GM18873 (cell line): ENCODE data around the gene PBRM1.

Experiments
- ATAC-seq: cut with Tn5 transposase; IDR thresholded peaks from one replicate; pipeline ENCODE4 v1.9.1; 2021; ENCODE audit warnings: mild to moderate bottlenecking, moderate library complexity, moderate number of reproducible peaks; ENCODE audit not compliant: unreplicated experiment, low FRiP score

The PBRM1 gene

GRCh38 chr3:52539010-52539653, 146.6 kb downstream of the PBRM1 start:
- no peak for ATAC-seq

GRCh38 chr3:52537726-52538421, 147.8 kb downstream of the PBRM1 start:
- no peak for ATAC-seq

DNA sequence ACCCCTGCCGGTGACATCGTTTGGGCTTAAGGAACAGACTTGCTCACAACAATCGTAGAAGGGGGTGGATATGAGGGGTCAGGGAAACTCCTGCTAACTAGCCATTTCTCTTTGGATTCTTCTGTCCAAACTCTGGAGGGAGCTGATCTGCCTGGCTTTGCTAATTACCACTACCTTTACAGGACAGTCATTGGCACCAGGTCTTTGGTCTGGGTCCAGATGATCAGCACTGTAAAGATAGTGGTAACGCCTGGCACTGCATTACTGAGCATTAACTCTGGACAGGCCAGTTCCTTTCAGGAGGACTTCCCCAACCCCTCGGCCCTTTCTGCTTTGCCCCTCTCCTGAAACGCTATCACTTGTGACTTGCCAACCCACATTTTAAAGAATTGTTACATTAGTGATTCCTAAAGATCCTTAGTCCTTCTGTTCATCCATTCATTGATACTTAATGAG, 148.5 kb downstream of the PBRM1 start:
- ATAC-seq, result no peak

DNA sequence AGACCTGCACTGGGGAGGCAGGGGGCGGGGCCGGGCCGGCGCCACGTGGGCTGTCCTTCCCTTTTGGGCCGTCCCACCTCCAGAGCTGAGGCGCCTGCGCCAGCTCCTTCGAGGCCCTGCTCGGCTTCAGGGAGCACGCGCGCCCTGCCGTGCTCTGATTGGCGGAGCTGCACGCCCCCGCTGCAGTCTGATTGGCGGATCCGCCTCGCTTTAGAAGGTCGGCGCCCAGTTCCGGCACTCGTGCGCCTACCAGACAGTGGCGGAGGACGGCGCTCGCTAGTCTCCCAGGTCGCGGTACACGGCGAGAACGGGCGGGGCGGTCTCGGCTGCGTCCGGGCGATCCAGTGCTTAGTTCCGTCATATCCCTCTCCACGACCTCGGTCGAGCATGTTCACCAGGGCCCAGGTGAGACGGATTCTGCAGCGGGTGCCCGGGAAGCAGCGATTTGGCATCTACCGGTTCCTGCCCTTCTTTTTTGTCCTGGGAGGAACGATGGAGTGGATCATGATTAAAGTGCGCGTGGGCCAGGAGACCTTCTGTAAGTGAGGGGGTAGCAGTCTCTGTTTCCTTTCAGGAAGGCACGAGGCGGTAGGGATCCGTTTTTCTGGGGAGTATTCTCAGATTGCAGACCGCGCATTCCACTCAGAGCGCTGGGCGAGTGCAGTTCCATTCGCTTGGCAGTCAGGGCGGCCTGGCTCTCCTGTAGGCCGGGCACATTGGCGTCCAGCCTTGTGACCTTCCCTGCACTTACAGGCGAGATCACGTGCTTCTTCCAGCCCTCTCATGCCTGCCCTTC, 149.1 kb downstream of the PBRM1 start, which contains the start of gene UQCC5:
Gene UQCC5, plus strand, starts transcription at position 237 of the 796 bp plus-strand sequence. Its CDS starts 151 bp downstream, at position 388.
- ATAC-seq, result peak; percentile 84

- no peak for ATAC-seq
These were observed 149.7 kb downstream of the PBRM1 start for GRCh38 chr3:52536112-52536368.

DNA sequence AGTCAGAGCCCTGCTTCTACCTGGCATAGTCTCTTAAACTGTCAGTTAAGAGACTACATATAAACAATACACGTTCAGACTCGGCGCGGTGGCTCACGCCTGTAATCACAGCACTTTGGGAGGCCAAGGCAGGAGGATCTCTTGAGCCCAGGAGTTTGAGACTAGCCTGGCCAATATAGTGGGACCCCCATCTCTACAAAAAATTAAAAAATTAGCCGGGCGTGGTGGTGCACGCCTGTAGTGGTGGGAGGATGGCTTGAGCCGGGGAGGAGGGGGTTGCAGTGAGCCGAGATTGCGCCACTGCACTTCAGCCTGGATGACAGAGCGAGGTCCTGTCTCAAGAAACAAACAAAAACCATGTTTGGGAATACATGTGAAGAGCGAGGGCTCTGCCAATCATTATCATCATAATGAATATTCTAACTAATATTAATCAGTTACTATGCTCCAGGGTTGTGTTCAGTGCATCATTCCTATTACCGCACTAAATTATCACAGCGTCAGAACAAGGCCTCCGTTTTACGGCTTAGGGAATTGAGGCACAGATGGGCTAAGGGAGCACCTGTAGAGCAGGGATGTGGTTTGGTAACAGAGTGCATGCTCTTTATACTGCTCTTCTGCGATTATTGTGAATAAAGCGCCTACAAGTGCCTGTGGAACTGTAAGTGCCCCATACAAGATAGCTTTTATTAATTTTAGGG, 150.2 kb downstream of the PBRM1 start:
- no peak for ATAC-seq

- ATAC-seq, result no peak
These were observed 151.2 kb downstream of the PBRM1 start for GRCh38 chr3:52534281-52535183.

- ATAC-seq, result no peak
These were observed 152.0 kb downstream of the PBRM1 start, which contains the start of gene NT5DC2 for GRCh38 chr3:52533623-52534280. Gene NT5DC2 (minus strand): TSS chr3:52533857. CDS start chr3:52533737, 120 bp downstream.

DNA sequence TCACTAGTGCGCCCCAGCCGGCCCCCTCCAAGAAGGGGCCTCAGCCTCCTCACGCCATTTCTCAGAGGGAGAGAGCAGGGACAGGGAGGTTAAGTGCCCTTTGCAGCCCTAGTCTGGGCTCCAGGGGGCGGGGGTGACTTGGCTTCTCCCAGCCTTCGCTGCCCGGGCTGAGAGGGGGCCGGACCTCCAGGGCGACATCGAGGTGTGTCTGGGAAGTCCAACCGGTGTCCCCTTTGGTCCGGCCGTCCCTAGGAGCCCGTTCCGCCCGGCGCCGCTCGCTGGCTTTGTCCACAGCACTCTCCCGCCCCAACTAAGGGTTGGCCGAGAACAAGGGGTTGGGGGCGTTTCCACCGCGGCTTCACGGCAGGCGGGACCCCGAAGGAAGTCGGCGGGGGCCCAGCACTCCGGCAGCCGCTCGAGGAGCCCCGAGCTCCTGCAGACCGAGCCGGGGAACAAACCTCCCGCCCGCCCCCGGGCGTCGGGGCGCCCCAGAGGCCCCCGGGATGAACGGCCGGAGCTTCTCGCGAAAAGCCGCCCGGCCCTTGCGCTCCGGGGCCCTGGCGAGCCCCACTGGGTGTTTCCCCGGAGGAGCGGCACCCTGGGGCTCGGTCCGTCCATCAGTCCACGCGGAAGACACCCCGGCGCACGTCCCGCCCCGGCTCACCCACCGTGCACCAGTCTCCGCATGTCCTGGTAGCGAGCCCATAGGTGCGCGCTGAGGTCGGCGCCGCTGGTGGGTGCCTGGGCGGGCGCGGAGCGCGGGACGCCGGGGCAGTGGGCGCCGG, 152.7 kb downstream of the PBRM1 start:
- ATAC-seq, result no peak

GRCh38 chr3:52532517-52532837, 153.2 kb downstream of the PBRM1 start:
- no peak for ATAC-seq

DNA sequence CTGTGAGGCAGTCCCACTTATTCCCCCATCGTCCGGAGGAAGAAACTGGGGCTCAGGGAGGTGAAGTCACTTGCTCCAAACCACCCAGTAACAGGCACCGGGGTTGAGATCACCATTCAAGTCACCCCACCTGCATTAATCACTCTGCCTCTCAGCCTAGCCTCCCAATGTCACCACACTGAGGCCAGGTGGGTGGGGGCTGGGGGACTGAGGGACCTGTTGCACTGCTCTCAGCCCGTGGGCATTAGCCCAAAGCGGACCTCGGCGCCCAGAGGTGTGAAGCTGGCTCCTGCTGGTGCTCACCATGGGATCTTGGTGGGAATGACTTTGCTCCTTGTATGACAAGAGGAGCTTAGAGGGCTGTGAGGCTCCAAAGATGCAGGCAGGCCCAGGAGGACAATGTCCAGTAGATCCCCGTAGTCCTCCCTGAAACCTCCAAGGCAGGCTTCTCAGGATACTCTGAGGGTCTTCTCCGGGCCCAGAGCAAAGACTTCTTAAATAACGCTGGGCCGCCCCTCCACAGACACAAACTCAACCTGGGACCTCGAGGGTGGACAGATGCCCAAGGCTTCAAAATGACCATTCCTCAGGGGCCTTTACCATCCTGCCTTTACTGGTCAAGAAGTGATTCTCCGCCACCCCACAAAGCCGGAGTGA, 153.7 kb downstream of the PBRM1 start:
- ATAC-seq, result no peak

GRCh38 chr3:52530918-52531826, 154.5 kb downstream of the PBRM1 start:
- ATAC-seq, result no peak

GRCh38 chr3:52529376-52530333, 156.1 kb downstream of the PBRM1 start:
- ATAC-seq, result no peak

DNA sequence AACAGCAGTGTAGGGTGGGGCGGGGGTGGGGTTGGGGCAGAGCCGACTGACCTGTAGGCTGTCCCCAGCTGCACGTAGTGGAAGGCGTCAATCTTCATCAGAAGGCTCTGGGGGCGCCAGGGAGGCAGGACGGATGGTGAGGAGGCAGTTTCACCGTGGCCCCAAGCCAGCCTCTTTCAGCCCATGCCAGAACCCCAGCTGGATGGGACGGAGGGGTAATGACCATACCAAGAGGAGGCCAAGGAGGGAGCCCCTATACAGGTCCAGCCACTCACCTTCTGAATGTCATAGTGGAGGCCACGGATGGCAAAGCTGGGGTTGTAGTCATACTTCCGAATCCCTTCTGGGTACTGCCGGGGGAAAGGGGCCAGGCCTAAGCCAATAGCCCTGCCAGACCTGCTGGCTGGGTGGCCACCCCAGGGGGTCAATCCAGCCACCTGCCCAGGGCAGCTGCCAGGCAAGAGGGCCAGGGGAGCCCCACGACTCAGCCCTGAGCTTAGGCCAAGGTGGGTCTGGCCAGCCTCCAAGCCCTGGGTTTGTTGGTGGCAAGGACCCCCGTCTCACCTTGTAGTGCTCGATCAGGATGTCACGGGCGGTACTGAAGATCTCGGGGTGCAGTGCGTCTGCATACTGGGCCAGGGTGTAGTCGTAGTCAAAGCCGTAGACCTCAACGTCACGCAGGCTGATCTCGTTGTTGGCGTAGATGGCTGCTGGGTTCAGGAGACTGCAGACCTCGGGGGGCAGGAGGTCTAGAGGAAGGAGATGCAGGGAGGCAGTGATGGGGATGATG, 156.9 kb downstream of the PBRM1 start:
- ATAC-seq, result no peak
